BJ (cell line): ENCODE measurements around the gene CFAP92. TPM values are rescaled to one million over a fixed set of nuclear protein-coding genes. Genes with fewer than 3 reads are reported as not detected.

Experiments used
- CTCF ChIA-PET: fragments of 350-600 bp; formaldehyde crosslinking; extraction: SDS; loops from one replicate; lab custom pipeline; 2021; ENCODE audit warnings: antibody characterized with exemption, inconsistent platforms; lab: Yijun Ruan, JAX
- POLR2A ChIA-PET: fragments of 300-600 bp; sonication (Branson Sonifier 250); formaldehyde crosslinking; extraction: SDS; loops from one replicate; lab custom pipeline; 2021; ENCODE audit warnings: antibody characterized with exemption; lab: Charles Lee
- DNase-seq: peaks from one replicate; pipeline ENCODE4 v3.0.0-alpha.2; 2011; ENCODE audit warnings: low read depth
- H3K27me3 ChIP-seq: 2 replicates; pipeline ENCODE4 v1.6.0; 2011; ENCODE audit warnings: low read length; ENCODE audit not compliant: control insufficient read depth, insufficient read depth
- H3K36me3 ChIP-seq: 2 replicates; pipeline ENCODE4 v1.5.1; 2011; ENCODE audit warnings: low read length; ENCODE audit not compliant: control insufficient read depth, insufficient read depth
- H3K4me3 ChIP-seq: 2 replicates; pipeline ENCODE4 v1.5.1; 2011; ENCODE audit warnings: low read depth, mild to moderate bottlenecking, control low read depth, low read length
- CTCF ChIP-seq: IDR thresholded peaks from 2 replicates; pipeline ENCODE4 v1.5.1; 2011; ENCODE audit warnings: low read depth, mild to moderate bottlenecking, control low read depth, inconsistent platforms, low read length, moderate library complexity; ENCODE audit not compliant: insufficient read depth
- polyA plus RNA-seq: library from polyadenylated mRNA; depleted of rRNA; stranded (reverse); fragments of >200 nt; gene quantifications from 2 replicates; pipeline ENCODE4 v1.2.3, GENCODE V29; 2011

CFAP92 gene
- polyA plus RNA-seq, 1 experiment = not detected

GRCh38 chr3:129014793-129015345, 21.0 kb upstream of the CFAP92 start:
- TF ChIP-seq CTCF = no peak
- no peak overlapping the region for H3K4me3 ChIP-seq
- H3K36me3 ChIP-seq = no peaks in the 10 kb centered on the region
- POLR2A ChIA-PET = no interaction called here
- no peak for DNase-seq
- CTCF ChIA-PET = interaction anchor here (1.3 to 1.4 kb wide), 2 partner anchors 39 to 44 kb away, joined by 4 to 9 read pairs; no protein-coding TSS in a partner anchor
- H3K27me3 ChIP-seq = peaks cover 3% of the 10 kb centered on the region

DNA sequence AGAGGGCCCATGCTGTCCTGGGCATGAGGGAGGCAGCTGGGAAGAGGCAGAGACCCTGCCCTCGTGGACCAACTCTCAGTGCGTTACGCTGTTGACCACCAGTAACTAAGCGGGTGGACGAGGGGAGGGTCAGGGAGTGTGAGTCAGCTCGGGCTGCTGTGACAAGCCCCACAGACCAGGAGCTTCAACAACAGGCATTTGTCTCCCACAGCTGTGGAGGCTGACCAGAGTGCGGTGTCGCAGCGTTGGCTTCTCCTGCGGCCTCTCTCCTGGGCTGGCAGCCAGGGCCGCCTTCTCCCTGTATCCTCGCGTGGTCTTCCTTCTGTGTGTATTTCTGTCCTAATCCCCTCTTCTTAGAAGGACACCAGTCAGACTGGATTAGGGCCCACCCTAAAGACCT, 20.3 kb upstream of the CFAP92 start:
- POLR2A ChIA-PET = no interaction called here

DNA sequence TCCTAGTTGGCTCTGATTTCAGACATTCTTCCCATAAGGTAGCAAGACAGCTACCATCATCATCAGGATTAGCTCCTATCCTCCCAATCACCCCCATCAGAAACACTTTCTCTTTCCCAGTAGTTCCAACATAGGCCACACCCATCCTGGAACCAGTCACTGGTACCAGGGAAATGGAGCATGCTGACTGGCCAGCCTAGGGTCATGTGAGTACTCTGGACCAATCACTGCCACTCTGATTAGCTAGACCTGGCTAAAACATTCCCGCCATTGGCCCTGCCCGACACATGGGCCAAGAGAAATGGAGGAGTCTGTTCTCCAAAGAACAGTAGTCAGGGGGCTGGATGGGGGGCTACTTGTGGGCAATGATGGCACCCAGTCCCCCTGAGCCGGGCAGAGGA, 19.6 kb upstream of the CFAP92 start:
- POLR2A ChIA-PET = no interaction called here
- Histone ChIP-seq H3K4me3 (no peak overlapping the region), H3K36me3 (no peaks in the 10 kb centered on the region), H3K27me3 (peaks cover 2% of the 10 kb centered on the region)
- no peak for TF ChIP-seq CTCF
- CTCF ChIA-PET = interaction anchor here (0.8 kb wide), 1 partner anchor 43 kb away, joined by 4 read pairs; no protein-coding TSS in a partner anchor
- DNase-seq = no peak

More for the DNA sequence above, 20.3 kb upstream of the CFAP92 start:
- DNase-seq = no peak
- no peak overlapping the region for H3K4me3 ChIP-seq
- CTCF ChIA-PET = interaction anchor here (1.3 kb wide), 1 partner anchor 39 kb away, joined by 4 read pairs; no protein-coding TSS in a partner anchor
- H3K27me3 ChIP-seq = peaks cover 3% of the 10 kb centered on the region
- H3K36me3 ChIP-seq = no peaks in the 10 kb centered on the region
- TF ChIP-seq CTCF = no peak

GRCh38 chr3:129010310-129010956, 16.6 kb upstream of the CFAP92 start:
- POLR2A ChIA-PET = no interaction called here
- CTCF ChIA-PET = no interaction called here
- no peak for DNase-seq
- TF ChIP-seq CTCF = no peak
- Histone ChIP-seq H3K27me3 (peaks cover 14% of the 10 kb centered on the region), H3K36me3 (no peaks in the 10 kb centered on the region), H3K4me3 (no peak overlapping the region)

GRCh38 chr3:129009266-129009665, 15.4 kb upstream of the CFAP92 start:
- DNase-seq = no peak
- Histone ChIP-seq H3K27me3 (peaks cover 16% of the 10 kb centered on the region), H3K4me3 (no peak overlapping the region), H3K36me3 (no peaks in the 10 kb centered on the region)
- no peak for TF ChIP-seq CTCF
- POLR2A ChIA-PET = no interaction called here
- CTCF ChIA-PET = interaction anchor here (1.3 kb wide), 1 partner anchor 44 kb away, joined by 4 read pairs; no protein-coding TSS in a partner anchor
